ENCODE results near the gene MEGF6. TPM values are rescaled to one million over a fixed set of nuclear protein-coding genes. Genes with fewer than 3 reads are reported as not detected.

MEGF6 gene
- total and polyA plus RNA-seq, 2 donors (not counting 3 experiments of a cell fraction or from before 2014, with no cell fraction given) = 22.5 to 63.7 TPM

- no peaks in the 10 kb centered on the region for H4K20me1 ChIP-seq (replicated peaks; ENCODE audit: control insufficient read depth, extremely low read depth, insufficient read depth, low read length)
- H3K4me1 ChIP-seq (ENCODE audit: control insufficient read depth, extremely low read depth, insufficient read depth, low read length) = no peaks in the 10 kb centered on the region
- H3K9me3 ChIP-seq (replicated peaks; ENCODE audit: control insufficient read depth, insufficient read depth, low read length) = no peaks in the 10 kb centered on the region
- no peak overlapping the region for H3K27ac ChIP-seq (ENCODE audit: insufficient read depth, low read depth, low read length)
- no peak for DNase-seq (ENCODE audit: low read depth, low spot score)
- TF ChIP-seq MAX (IDR thresholded peaks at IDR 0.05; ENCODE audit: insufficient read depth, insufficient read length) (no peak), MYC (IDR thresholded peaks at IDR 0.05; ENCODE audit: low read depth, low read length) (no peak), EZH2 (IDR thresholded peaks at IDR 0.05; ENCODE audit: borderline replicate concordance, low read depth, low read length, severe bottlenecking) (no peak), POLR2A (IDR thresholded peaks at IDR 0.05; ENCODE audit: low read depth, low read length) (no peak), FOS (IDR thresholded peaks at IDR 0.05; ENCODE audit: borderline replicate concordance, insufficient read depth, low read length) (no peak), JUN (IDR thresholded peaks at IDR 0.05; ENCODE audit: borderline replicate concordance, insufficient read depth, insufficient read length, low read depth) (no peak), POLR2AphosphoS5 (IDR thresholded peaks at IDR 0.05; ENCODE audit: insufficient read depth, low read depth, low read length) (no peak)
- H2AFZ ChIP-seq (ENCODE audit: low read depth, low read length) = no peak overlapping the region
- BruUV-seq (replicated peaks) = no TSS peak
- intact Hi-C loops (cut with micrococcal nuclease) (no loop called here), dilution Hi-C loops (cut with MboI; ENCODE audit: extremely low pct_ligation_motif_present, low sequenced_read_pairs) (no loop called here)
- H3K27me3 ChIP-seq (ENCODE audit: control insufficient read depth in 2 of 2, insufficient read depth in 2 of 2, low read length in 2 of 2) = no peaks in the 10 kb centered on the region
- H3K36me3 ChIP-seq (ENCODE audit: control insufficient read depth in 2 of 2, extremely low read depth in 1 of 2, insufficient read depth in 2 of 2, low read length in 2 of 2) = no peaks in the 10 kb centered on the region
- ChIA-PET CTCF (interaction anchor here (1.1 to 1.2 kb wide), 2 partner anchors 162 to 268 kb away, joined by 5 to 6 read pairs; no protein-coding TSS in a partner anchor), POLR2A (no interaction called here)
- no peak overlapping the region for H3K4me2 ChIP-seq (ENCODE audit: insufficient read depth, low read length)
- no peaks in the 10 kb centered on the region for H3K79me2 ChIP-seq (ENCODE audit: control insufficient read depth, insufficient read depth, low read length)
- FAIRE-seq = no peak
- H3K4me3 ChIP-seq (replicated peaks in 1 of 3; ENCODE audit: insufficient read depth in 1 of 3, low read depth in 1 of 3, low read length in 3 of 3) = no peak overlapping the region
- H3K9ac ChIP-seq (replicated peaks; ENCODE audit: extremely low read depth, insufficient read depth, low read length) = no peak overlapping the region
- no peaks in the 10 kb centered on the region for H3K9me1 ChIP-seq (replicated peaks; ENCODE audit: control insufficient read depth, extremely low read depth, insufficient read depth, low read length)
Measured at GRCh38 chr1:3456449-3456963, 154.8 kb downstream of the MEGF6 start.

Data from endothelial cell of umbilical vein (primary cell).